HAP-1 (cell line): Measurements from ENCODE around the gene SFXN5.

Experiments used
- DNase-seq, 2 experiments: peaks; one replicate each; pipeline ENCODE4 v3.0.0-alpha.2; 2016 to 2020; ENCODE audit warnings: low spot score in 2 of 2
- H3K27me3 ChIP-seq: fragments of 250-450 bp; sonication (Bioruptor Pico); 2 replicates; pipeline ENCODE4 v1.5.1; 2020; ENCODE audit warnings: low read depth, mild to moderate bottlenecking, moderate library complexity
- H3K36me3 ChIP-seq: fragments of 250-450 bp; sonication (Bioruptor Pico); replicated peaks from 2 replicates; pipeline ENCODE4 v1.5.1; 2020; ENCODE audit warnings: mild to moderate bottlenecking
- H3K4me1 ChIP-seq: fragments of 250-450 bp; sonication (Bioruptor Pico); 2 replicates; pipeline ENCODE4 v1.5.1; 2020; ENCODE audit warnings: mild to moderate bottlenecking
- H3K4me3 ChIP-seq: fragments of 250-450 bp; sonication (Bioruptor Pico); 2 replicates; pipeline ENCODE4 v1.5.1; 2020; ENCODE audit warnings: mild to moderate bottlenecking, moderate library complexity
- H3K9me3 ChIP-seq: fragments of 250-450 bp; sonication (Bioruptor Pico); 2 replicates; pipeline ENCODE4 v1.5.1; 2020; ENCODE audit warnings: mild to moderate bottlenecking, moderate library complexity
- in situ Hi-C: fragments of 300-500 bp; cut with MboI; formaldehyde crosslinking; loops from 3 replicates; pipeline ENCODE4 v1.14.3; 2020; ENCODE audit warnings: low sequenced_read_pairs, inconsistent platforms, mixed read lengths

SFXN5 gene

GRCh38 chr2:73018188-73018825 is 53.2 kb downstream of the SFXN5 start:
- Histone ChIP-seq H3K4me1 (peaks cover 3% of the 10 kb centered on the region; the same call in 1 of the 2 replicates), H3K36me3 (no peaks in the 10 kb centered on the region), H3K27me3 (no peaks in the 10 kb centered on the region), H3K4me3 (no peak overlapping the region), H3K9me3 (no peaks in the 10 kb centered on the region)
- in situ Hi-C loops = no loop called here
- no peak for DNase-seq

- DNase-seq = no peak
- no peak overlapping the region for H3K4me3 ChIP-seq
- no peaks in the 10 kb centered on the region for H3K27me3 ChIP-seq
- no peaks in the 10 kb centered on the region for H3K36me3 ChIP-seq
- H3K9me3 ChIP-seq = no peaks in the 10 kb centered on the region
- in situ Hi-C loops = no loop called here
- H3K4me1 ChIP-seq = peaks cover 3% of the 10 kb centered on the region; the same call in 1 of the 2 replicates
Observed at GRCh38 chr2:73013936-73014335, 57.6 kb downstream of the SFXN5 start.

- in situ Hi-C loops = no loop called here
- no peak for DNase-seq
- H3K27me3 ChIP-seq = no peaks in the 10 kb centered on the region
- H3K9me3 ChIP-seq = no peaks in the 10 kb centered on the region
- no peaks in the 10 kb centered on the region for H3K36me3 ChIP-seq
- H3K4me3 ChIP-seq = no peak overlapping the region
- H3K4me1 ChIP-seq = no peaks in the 10 kb centered on the region
Observed at GRCh38 chr2:73009177-73009839, 62.2 kb downstream of the SFXN5 start.

GRCh38 chr2:73008766-73009135 is 62.8 kb downstream of the SFXN5 start:
- in situ Hi-C loops = no loop called here
- no peaks in the 10 kb centered on the region for H3K9me3 ChIP-seq
- H3K27me3 ChIP-seq = no peaks in the 10 kb centered on the region
- no peaks in the 10 kb centered on the region for H3K36me3 ChIP-seq
- H3K4me3 ChIP-seq = no peak overlapping the region
- H3K4me1 ChIP-seq = no peaks in the 10 kb centered on the region
- DNase-seq = no peak

DNA sequence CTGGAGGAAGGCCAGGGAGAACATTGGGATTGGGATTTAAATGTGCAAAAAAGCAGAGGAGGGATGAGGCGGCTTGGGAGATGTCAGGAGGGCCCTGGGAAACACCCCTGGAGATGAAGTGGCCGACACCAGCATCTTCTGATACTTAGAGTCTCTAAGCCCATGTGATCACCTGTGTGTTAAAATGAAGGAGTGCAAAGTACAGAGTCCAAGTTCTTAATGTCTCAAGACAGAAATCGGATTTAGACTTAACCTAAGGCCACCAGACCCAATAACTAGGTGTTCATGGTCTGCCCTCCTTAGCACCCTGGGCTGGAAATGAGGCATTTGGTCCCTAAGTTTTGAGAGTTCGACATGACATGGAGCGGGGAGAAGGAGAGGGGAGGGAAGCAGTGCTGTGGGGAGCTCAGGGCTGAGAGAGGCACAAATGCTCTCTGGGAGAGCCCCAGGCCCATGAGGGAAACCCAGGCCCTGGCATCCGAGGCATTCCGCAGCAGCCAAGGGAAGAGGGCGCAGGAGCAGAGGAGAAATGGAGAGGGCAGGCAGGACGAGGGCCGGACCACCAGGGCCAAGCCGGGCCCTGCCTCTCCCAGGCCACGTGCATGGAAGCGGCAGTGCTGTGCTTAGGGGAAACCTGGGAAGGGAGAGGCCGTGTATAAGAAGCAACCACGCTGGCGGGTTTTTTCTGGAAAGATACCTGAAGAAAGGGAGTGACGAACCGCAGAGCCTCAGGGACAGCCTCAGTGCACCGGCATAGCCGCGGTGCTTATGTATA is 63.3 kb downstream of the SFXN5 start:
- no peaks in the 10 kb centered on the region for H3K36me3 ChIP-seq
- no peak for DNase-seq
- in situ Hi-C loops = no loop called here
- no peak overlapping the region for H3K4me3 ChIP-seq
- no peaks in the 10 kb centered on the region for H3K27me3 ChIP-seq
- H3K4me1 ChIP-seq = no peaks in the 10 kb centered on the region
- H3K9me3 ChIP-seq = no peaks in the 10 kb centered on the region

GRCh38 chr2:73006969-73007710 is 64.4 kb downstream of the SFXN5 start:
- in situ Hi-C loops = no loop called here
- no peaks in the 10 kb centered on the region for H3K27me3 ChIP-seq
- no peaks in the 10 kb centered on the region for H3K4me1 ChIP-seq
- no peak overlapping the region for H3K4me3 ChIP-seq
- H3K9me3 ChIP-seq = no peaks in the 10 kb centered on the region
- H3K36me3 ChIP-seq = no peaks in the 10 kb centered on the region
- no peak for DNase-seq

GRCh38 chr2:73004889-73005596 is 66.5 kb downstream of the SFXN5 start:
- DNase-seq = no peak
- in situ Hi-C loops = no loop called here
- no peaks in the 10 kb centered on the region for H3K27me3 ChIP-seq

DNA sequence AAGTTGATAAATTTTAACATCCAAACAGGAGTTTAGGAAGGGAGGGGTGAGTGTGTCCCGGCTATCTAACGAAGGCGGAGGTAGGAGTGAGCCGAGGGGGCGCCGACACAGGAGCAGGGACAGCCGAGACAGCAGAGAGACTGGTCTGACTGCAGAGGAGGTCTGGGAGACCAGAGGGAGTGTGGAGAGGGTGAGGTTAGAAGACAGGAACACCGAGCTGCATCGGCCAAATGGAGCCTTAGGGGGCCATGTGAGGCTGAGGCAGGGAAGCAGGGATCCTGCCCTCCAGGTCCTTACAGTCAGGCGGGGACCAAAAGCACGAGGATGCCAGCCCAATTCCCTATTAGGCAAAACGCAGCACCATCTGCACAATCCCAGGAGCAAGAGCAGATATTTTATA is 67.0 kb downstream of the SFXN5 start:
- H3K27me3 ChIP-seq = no peaks in the 10 kb centered on the region
- H3K36me3 ChIP-seq = no peaks in the 10 kb centered on the region
- H3K9me3 ChIP-seq = no peaks in the 10 kb centered on the region
- no peak overlapping the region for H3K4me3 ChIP-seq
- DNase-seq = no peak
- in situ Hi-C loops = no loop called here
- H3K4me1 ChIP-seq = 0 out of 2 replicates have a peak, but pooled peaks cover 2% of the 10 kb centered on the region

More at GRCh38 chr2:73004889-73005596, 66.5 kb downstream of the SFXN5 start:
- Histone ChIP-seq H3K9me3 (no peaks in the 10 kb centered on the region), H3K36me3 (no peaks in the 10 kb centered on the region), H3K4me1 (0 out of 2 replicates have a peak, but pooled peaks cover 2% of the 10 kb centered on the region), H3K4me3 (no peak overlapping the region)

DNA sequence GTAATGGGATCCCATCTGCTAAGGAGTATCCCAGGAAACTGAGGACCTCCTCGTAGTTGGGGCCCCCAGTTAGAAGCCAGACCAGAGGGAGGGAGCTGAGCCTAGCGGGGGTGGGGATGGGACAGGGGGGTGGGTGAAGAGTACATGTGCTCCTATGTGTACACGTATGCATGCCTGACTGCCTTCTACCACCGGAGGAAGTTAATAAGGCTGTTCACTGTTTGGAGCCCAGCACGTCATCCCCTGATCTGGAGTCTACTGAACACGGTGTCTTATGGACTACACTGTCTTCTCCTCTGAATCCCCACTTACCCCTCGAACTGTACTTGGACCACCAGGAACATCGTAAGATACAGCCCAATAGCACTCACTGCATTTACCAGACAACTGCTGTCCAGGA is 68.5 kb downstream of the SFXN5 start:
- in situ Hi-C loops = no loop called here

DNA sequence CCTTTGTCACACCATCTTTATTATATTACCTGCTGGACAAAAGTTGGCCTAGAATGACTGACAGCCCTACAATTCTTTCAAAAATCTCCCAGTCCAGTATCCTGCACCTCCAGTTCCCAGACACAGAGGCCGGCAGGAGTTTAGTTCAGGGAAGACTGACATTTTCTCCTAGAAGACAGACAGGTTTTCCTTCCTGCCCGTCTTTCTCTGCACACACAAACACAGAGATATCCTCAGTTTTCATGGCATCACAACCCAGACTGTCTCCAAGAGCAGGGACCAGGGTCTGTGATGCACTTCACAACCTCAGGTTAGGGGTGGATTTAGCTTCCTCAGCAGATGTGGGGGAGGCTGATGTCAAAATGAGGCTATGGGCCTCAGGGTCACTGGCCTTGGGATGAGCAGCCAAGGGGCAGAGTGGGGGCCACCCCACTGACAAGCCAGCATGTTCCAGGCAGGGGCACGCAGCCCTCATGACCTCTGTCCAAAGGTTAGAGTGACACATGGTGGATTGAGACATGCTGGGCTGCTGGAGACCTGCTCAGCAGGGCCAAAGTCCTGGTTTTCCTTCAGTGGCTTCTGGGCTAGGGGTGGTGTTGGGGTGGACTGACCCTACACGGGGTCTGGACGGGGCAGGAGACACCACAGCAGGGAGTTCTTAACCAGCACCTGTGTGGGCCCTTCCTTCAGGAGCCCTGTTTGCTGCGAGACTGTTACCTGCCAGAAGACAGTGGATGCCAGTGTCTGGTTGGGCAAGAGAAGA is 70.5 kb downstream of the SFXN5 start:
- Histone ChIP-seq H3K9me3 (no peaks in the 10 kb centered on the region), H3K4me1 (0 out of 2 replicates have a peak, but pooled peaks cover 2% of the 10 kb centered on the region), H3K36me3 (no peaks in the 10 kb centered on the region), H3K27me3 (no peaks in the 10 kb centered on the region), H3K4me3 (no peak overlapping the region)
- in situ Hi-C loops = no loop called here
- DNase-seq = no peak

More for the DNA sequence above, 68.5 kb downstream of the SFXN5 start:
- DNase-seq = no peak
- no peaks in the 10 kb centered on the region for H3K27me3 ChIP-seq
- no peaks in the 10 kb centered on the region for H3K9me3 ChIP-seq
- no peak overlapping the region for H3K4me3 ChIP-seq
- 0 out of 2 replicates have a peak, but pooled peaks cover 2% of the 10 kb centered on the region for H3K4me1 ChIP-seq
- H3K36me3 ChIP-seq = no peaks in the 10 kb centered on the region

GRCh38 chr2:72999729-73000725 is 71.5 kb downstream of the SFXN5 start:
- in situ Hi-C loops = no loop called here
- no peaks in the 10 kb centered on the region for H3K27me3 ChIP-seq
- H3K4me3 ChIP-seq = no peak overlapping the region
- 0 out of 2 replicates have a peak, but pooled peaks cover 2% of the 10 kb centered on the region for H3K4me1 ChIP-seq
- DNase-seq = no peak
- H3K36me3 ChIP-seq = no peaks in the 10 kb centered on the region
- no peaks in the 10 kb centered on the region for H3K9me3 ChIP-seq

DNA sequence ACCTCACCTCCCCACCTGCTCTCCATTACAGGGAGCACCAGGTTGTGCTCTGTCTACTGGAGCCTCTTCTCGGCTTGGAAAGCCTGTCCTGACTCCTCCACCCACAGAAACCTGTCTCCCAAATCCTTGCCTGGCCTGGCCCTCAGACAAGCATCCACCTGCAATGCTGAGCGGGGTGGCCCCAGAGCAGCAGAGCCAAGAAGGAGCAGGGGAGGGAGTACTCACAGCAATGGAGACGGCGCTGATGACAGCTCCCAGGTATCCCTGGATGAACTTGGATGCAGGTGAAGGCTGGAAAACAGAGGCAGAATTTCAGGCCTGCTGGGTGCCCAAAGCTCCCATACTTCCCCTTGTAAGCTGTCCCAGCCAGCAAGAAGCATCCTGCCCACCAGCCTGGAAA is 72.8 kb downstream of the SFXN5 start:
- Histone ChIP-seq H3K4me1 (0 out of 2 replicates have a peak, but pooled peaks cover 2% of the 10 kb centered on the region), H3K36me3 (no peaks in the 10 kb centered on the region), H3K9me3 (no peaks in the 10 kb centered on the region), H3K27me3 (no peaks in the 10 kb centered on the region), H3K4me3 (no peak overlapping the region)
- in situ Hi-C loops = no loop called here
- no peak for DNase-seq
